ENCODE results near the gene DMTF1. TPM values are rescaled to one million over a fixed set of nuclear protein-coding genes. Genes with fewer than 3 reads are reported as not detected.
"Not testable (repeated sequence)": the region's sequence is repeated elsewhere in the genome, so short reads cannot be mapped to it uniquely, and the experiment has no call there.

Gene DMTF1
- polyA plus RNA-seq, 1 experiment, result 61.1 TPM

- CTCF ChIA-PET, result no interaction called here
- no peak overlapping the region for H3K4me3 ChIP-seq (ENCODE audit: low read depth, low read length)
- DNase-seq (ENCODE audit: low read depth), result no peak
- H3K27me3 ChIP-seq (ENCODE audit: control insufficient read depth, insufficient read depth, low read length), result no peaks in the 10 kb centered on the region
- no peaks in the 10 kb centered on the region for H3K36me3 ChIP-seq (ENCODE audit: control insufficient read depth, insufficient read depth, low read length)
- POLR2A ChIA-PET, result no interaction called here
- TF ChIP-seq, protein P1, sequence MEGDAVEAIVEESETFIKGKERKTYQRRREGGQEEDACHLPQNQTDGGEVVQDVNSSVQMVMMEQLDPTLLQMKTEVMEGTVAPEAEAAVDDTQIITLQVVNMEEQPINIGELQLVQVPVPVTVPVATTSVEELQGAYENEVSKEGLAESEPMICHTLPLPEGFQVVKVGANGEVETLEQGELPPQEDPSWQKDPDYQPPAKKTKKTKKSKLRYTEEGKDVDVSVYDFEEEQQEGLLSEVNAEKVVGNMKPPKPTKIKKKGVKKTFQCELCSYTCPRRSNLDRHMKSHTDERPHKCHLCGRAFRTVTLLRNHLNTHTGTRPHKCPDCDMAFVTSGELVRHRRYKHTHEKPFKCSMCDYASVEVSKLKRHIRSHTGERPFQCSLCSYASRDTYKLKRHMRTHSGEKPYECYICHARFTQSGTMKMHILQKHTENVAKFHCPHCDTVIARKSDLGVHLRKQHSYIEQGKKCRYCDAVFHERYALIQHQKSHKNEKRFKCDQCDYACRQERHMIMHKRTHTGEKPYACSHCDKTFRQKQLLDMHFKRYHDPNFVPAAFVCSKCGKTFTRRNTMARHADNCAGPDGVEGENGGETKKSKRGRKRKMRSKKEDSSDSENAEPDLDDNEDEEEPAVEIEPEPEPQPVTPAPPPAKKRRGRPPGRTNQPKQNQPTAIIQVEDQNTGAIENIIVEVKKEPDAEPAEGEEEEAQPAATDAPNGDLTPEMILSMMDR (IDR thresholded peaks at IDR 0.05; ENCODE audit: insufficient read depth, low read depth, low read length), result no peak
Measured at GRCh38 chr7:87110778-87111177, 41.5 kb upstream of the DMTF1 start.

DNA sequence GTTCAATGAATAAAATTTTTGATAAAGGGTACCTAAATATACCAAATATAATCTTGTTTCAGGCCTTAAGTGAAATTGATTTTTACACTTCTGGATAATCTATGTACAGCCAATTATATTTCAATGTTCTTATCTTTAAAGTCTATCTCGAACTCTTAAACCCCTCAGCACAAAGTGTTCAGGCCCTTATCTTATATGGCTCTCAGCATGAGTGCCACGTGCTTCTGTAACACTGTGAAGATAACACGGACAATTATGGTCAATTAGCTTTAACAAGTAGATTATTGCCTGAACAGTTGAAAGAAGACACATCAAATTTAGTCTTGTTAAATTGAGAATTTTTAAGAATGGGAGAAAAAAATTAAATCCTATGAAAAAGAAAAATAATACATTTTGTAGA, 40.4 kb upstream of the DMTF1 start:
- H3K27me3 ChIP-seq (ENCODE audit: control insufficient read depth, insufficient read depth, low read length), result no peaks in the 10 kb centered on the region
- no peak overlapping the region for H3K4me3 ChIP-seq (ENCODE audit: low read depth, low read length)
- TF ChIP-seq, protein P1 (IDR thresholded peaks at IDR 0.05; ENCODE audit: insufficient read depth, low read depth, low read length), result no peak
- POLR2A ChIA-PET, result no interaction called here
- DNase-seq (ENCODE audit: low read depth), result no peak
- CTCF ChIA-PET, result no interaction called here
- no peaks in the 10 kb centered on the region for H3K36me3 ChIP-seq (ENCODE audit: control insufficient read depth, insufficient read depth, low read length)

DNA sequence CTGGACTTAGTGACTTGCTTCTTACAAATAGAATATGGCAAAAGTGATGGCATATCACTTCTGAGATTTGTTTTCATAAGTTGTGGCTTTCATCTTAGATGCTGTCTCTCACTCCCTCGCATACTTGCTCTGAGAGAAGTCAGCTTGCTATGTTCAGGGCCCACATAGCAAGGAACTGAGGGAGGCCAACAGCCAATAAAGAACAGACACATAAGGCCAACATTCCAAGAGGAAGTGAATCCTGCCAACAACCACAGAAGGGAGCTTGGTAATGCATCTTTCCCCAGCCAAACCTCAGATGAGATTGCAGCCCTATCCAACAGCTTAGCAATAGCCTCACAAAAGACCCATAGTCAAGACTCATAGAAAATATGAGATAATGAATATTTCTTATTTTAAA, 39.2 kb upstream of the DMTF1 start:
- no peak for DNase-seq (ENCODE audit: low read depth)
- CTCF ChIA-PET, result no interaction called here

GRCh38 chr7:87113904-87114303, 38.3 kb upstream of the DMTF1 start:
- POLR2A ChIA-PET; H3K27me3 ChIP-seq (ENCODE audit: control insufficient read depth, insufficient read depth, low read length); DNase-seq (ENCODE audit: low read depth); H3K36me3 ChIP-seq (ENCODE audit: control insufficient read depth, insufficient read depth, low read length); CTCF ChIA-PET; H3K4me3 ChIP-seq (ENCODE audit: low read depth, low read length): not testable (repeated sequence)

More for the DNA sequence above, 39.2 kb upstream of the DMTF1 start:
- TF ChIP-seq, protein P1 (IDR thresholded peaks at IDR 0.05; ENCODE audit: insufficient read depth, low read depth, low read length), result no peak
- Histone ChIP-seq H3K4me3 (ENCODE audit: low read depth, low read length) (no peak overlapping the region), H3K27me3 (ENCODE audit: control insufficient read depth, insufficient read depth, low read length) (no peaks in the 10 kb centered on the region), H3K36me3 (ENCODE audit: control insufficient read depth, insufficient read depth, low read length) (no peaks in the 10 kb centered on the region)
- POLR2A ChIA-PET, result no interaction called here

GRCh38 chr7:87115772-87116171, 36.5 kb upstream of the DMTF1 start:
- POLR2A ChIA-PET; CTCF ChIA-PET; H3K4me3 ChIP-seq (ENCODE audit: low read depth, low read length); H3K27me3 ChIP-seq (ENCODE audit: control insufficient read depth, insufficient read depth, low read length); DNase-seq (ENCODE audit: low read depth); H3K36me3 ChIP-seq (ENCODE audit: control insufficient read depth, insufficient read depth, low read length): not testable (repeated sequence)

- POLR2A ChIA-PET, result no interaction called here
- Histone ChIP-seq H3K36me3 (ENCODE audit: control insufficient read depth, insufficient read depth, low read length) (no peaks in the 10 kb centered on the region), H3K27me3 (ENCODE audit: control insufficient read depth, insufficient read depth, low read length) (no peaks in the 10 kb centered on the region), H3K4me3 (ENCODE audit: low read depth, low read length) (no peak overlapping the region)
- CTCF ChIA-PET, result no interaction called here
- DNase-seq (ENCODE audit: low read depth), result no peak
- TF ChIP-seq, protein P1 (IDR thresholded peaks at IDR 0.05; ENCODE audit: insufficient read depth, low read depth, low read length), result no peak
Measured at GRCh38 chr7:87116315-87116714, 35.9 kb upstream of the DMTF1 start.

All from BJ (cell line).